ENCODE data around the gene KRTAP10-8.
"Not testable (repeated sequence)": the region's sequence is repeated elsewhere in the genome, so short reads cannot be mapped to it uniquely, and the experiment has no call there.

KRTAP10-8 gene

DNA sequence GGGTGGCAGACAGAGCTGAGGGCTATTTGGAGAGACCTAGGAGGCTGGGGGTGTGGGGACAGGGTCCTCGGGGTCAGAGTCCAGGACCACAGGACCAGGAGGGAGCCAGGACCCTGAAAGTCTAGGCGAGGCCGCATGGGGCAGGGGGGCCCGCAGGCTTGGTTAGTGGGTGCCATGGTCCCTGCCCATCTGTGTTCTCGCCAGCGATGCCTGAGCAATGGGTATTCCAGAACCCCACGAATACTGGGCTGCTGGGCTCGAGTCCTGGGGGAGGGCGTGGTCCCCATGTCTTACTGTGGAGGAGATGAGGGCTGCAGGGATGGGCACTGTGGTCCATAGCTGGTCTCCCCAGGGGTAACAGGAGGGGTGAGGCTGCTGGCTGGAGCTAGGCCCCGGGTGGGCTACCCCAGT, 21.6 kb upstream of the KRTAP10-8 start:
- WGBS, 2 donors (ENCODE audit: extremely low coverage in 2 of 2, insufficient read length in 2 of 2, insufficient replicate concordance in 1 of 2), result no CpG with 5 or more reads among the region's 10 CpGs
- Histone ChIP-seq H3K9me3 (replicated peaks in 1 of 2; ENCODE audit: control insufficient read depth in 2 of 2, insufficient read depth in 1 of 2, low read depth in 1 of 2, low read length in 2 of 2) (peaks cover 0 to 3% of the 10 kb centered on the region in 2 donors), H2BK12ac (ENCODE audit: low read length) (peak overlapping the region; percentile 67), H3K4me2 (ENCODE audit: insufficient read depth, low read length, poor library complexity, severe bottlenecking) (no peak overlapping the region), H3K23ac (ENCODE audit: low read depth, low read length, poor library complexity) (peak overlapping the region; percentile 3), H2BK15ac (ENCODE audit: low read length) (no peak overlapping the region), H3K27ac (replicated peaks; ENCODE audit: low read length) (no peak overlapping the region), H3K9ac (ENCODE audit: low read depth, low read length, poor library complexity) (no peak overlapping the region), H2BK120ac (ENCODE audit: low read depth, low read length) (no peak overlapping the region), H2BK5ac (ENCODE audit: low read length) (peak overlapping the region; percentile 53), H3K18ac (ENCODE audit: low read length) (peak overlapping the region; percentile 33), H2AFZ (ENCODE audit: low read length) (no peak overlapping the region), H3K4ac (ENCODE audit: low read length) (no peak overlapping the region), H3K14ac (ENCODE audit: low read length) (peak overlapping the region; percentile 38), H3K79me1 (ENCODE audit: low read depth, low read length) (peaks cover 3% of the 10 kb centered on the region), H3K36me3 (replicated peaks in 1 of 2; ENCODE audit: control insufficient read depth in 2 of 2, insufficient read depth in 2 of 2, low read length in 2 of 2) (no peaks in the 10 kb centered on the region), H4K91ac (ENCODE audit: low read depth, low read length, poor library complexity) (no peak overlapping the region), H3K4me1 (ENCODE audit: control insufficient read depth in 2 of 2, insufficient read depth in 1 of 2, low read depth in 1 of 2, low read length in 2 of 2) (peaks cover 3 to 6% of the 10 kb centered on the region in 2 donors), H3K27me3 (ENCODE audit: control insufficient read depth in 3 of 3, insufficient read depth in 3 of 3, low read depth in 1 of 3, low read length in 3 of 3) (no peaks in the 10 kb centered on the region), H4K8ac (ENCODE audit: low read depth, low read length) (no peak overlapping the region), H3K4me3 (ENCODE audit: low read length in 2 of 2) (no peak overlapping the region), H2AK5ac (ENCODE audit: low read depth, low read length) (peak overlapping the region; percentile 92)
- no peak for DNase-seq (ENCODE audit: low spot score)

DNA sequence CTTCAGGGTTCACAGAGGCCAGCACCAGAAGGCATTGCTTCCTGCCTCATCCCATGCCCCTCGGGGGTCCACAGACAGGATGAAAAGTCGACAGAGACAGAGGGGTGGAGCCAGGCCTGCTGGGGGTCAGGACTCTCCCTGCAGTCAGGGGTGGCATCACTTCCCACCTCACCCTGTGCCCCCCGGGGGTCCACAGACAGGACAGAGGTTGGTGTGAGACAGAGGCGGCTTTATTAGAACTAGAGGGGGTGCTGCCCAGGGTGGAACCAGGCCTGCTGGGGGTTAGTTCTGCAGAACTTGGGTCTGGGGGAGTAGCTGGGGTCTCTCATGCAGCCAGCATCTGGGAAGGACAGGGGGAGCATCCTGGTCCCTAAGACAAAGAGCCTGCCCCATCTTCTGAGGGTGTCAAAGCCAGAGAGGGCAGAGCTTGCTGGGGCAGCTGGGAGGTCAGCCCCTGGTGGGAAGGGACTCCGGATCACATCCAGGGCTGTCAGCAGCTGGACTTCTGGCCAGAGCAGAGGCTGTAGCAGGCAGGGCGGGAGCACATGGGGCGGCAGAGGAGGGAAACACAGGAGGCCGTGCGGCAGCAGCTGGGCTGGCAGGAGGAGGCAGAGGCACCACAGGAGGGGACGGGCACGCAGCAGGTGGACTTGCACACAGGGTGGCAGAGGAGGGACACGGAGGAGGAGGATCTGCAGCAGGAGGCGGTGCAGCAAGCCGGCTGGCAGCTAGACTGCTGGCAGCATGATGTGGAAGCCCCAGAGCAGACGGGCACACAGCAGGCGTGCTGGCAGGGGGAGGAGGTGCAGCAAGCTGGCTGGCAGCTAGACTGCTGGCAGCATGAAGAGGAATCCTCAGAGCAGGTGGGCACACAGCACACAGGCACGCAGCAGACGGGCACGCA, 20.7 kb upstream of the KRTAP10-8 start:
- not testable (repeated sequence) for H3K27ac ChIP-seq (replicated peaks; ENCODE audit: low read length); H3K9me3 ChIP-seq (replicated peaks in 1 of 2; ENCODE audit: control insufficient read depth in 2 of 2, insufficient read depth in 1 of 2, low read depth in 1 of 2, low read length in 2 of 2); H3K4me2 ChIP-seq (ENCODE audit: insufficient read depth, low read length, poor library complexity, severe bottlenecking); H3K4me3 ChIP-seq (ENCODE audit: low read length in 2 of 2); H4K8ac ChIP-seq (ENCODE audit: low read depth, low read length); H3K4ac ChIP-seq (ENCODE audit: low read length); H4K91ac ChIP-seq (ENCODE audit: low read depth, low read length, poor library complexity); H2BK120ac ChIP-seq (ENCODE audit: low read depth, low read length); H3K27me3 ChIP-seq (ENCODE audit: control insufficient read depth in 3 of 3, insufficient read depth in 3 of 3, low read depth in 1 of 3, low read length in 3 of 3); H2BK5ac ChIP-seq (ENCODE audit: low read length); H3K79me1 ChIP-seq (ENCODE audit: low read depth, low read length); H3K4me1 ChIP-seq (ENCODE audit: control insufficient read depth in 2 of 2, insufficient read depth in 1 of 2, low read depth in 1 of 2, low read length in 2 of 2); DNase-seq (ENCODE audit: low spot score); H2BK15ac ChIP-seq (ENCODE audit: low read length); H3K36me3 ChIP-seq (replicated peaks in 1 of 2; ENCODE audit: control insufficient read depth in 2 of 2, insufficient read depth in 2 of 2, low read length in 2 of 2); H2AFZ ChIP-seq (ENCODE audit: low read length); H3K9ac ChIP-seq (ENCODE audit: low read depth, low read length, poor library complexity)
- H2AK5ac ChIP-seq (ENCODE audit: low read depth, low read length), result peak overlapping the region; percentile 75
- no CpG with 5 or more reads among the region's 19 CpGs for WGBS, 2 donors (ENCODE audit: extremely low coverage in 2 of 2, insufficient read length in 2 of 2, insufficient replicate concordance in 1 of 2)
- peak overlapping the region; percentile 89 for H3K14ac ChIP-seq (ENCODE audit: low read length)
- H2BK12ac ChIP-seq (ENCODE audit: low read length), result peak overlapping the region; percentile 94
- peak overlapping the region; percentile 73 for H3K23ac ChIP-seq (ENCODE audit: low read depth, low read length, poor library complexity)
- H3K18ac ChIP-seq (ENCODE audit: low read length), result peak overlapping the region; percentile 87

DNA sequence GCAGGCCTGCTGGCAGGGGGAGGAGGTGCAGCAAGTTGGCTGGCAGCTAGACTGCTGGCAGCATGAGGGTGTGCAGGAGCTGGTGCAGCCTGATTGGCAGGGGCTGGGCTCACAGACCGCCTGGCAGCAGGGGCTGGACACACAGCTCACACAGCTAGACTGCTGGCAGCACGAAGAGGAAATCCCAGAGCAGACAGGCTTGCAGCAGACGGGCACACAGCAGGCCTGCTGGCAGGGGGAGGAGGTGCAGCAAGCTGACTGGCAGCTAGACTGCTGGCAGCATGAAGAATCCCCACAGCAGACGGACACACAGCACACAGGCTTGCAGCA, 20.1 kb upstream of the KRTAP10-8 start:
- H2AFZ ChIP-seq (ENCODE audit: low read length); H3K4me3 ChIP-seq (ENCODE audit: low read length in 2 of 2); DNase-seq (ENCODE audit: low spot score); H3K36me3 ChIP-seq (replicated peaks in 1 of 2; ENCODE audit: control insufficient read depth in 2 of 2, insufficient read depth in 2 of 2, low read length in 2 of 2); H2BK15ac ChIP-seq (ENCODE audit: low read length); H3K79me1 ChIP-seq (ENCODE audit: low read depth, low read length); H4K8ac ChIP-seq (ENCODE audit: low read depth, low read length); H4K91ac ChIP-seq (ENCODE audit: low read depth, low read length, poor library complexity); H2BK5ac ChIP-seq (ENCODE audit: low read length); H3K27me3 ChIP-seq (ENCODE audit: control insufficient read depth in 3 of 3, insufficient read depth in 3 of 3, low read depth in 1 of 3, low read length in 3 of 3); H3K4me2 ChIP-seq (ENCODE audit: insufficient read depth, low read length, poor library complexity, severe bottlenecking); H3K9ac ChIP-seq (ENCODE audit: low read depth, low read length, poor library complexity); H3K4me1 ChIP-seq (ENCODE audit: control insufficient read depth in 2 of 2, insufficient read depth in 1 of 2, low read depth in 1 of 2, low read length in 2 of 2); H3K9me3 ChIP-seq (replicated peaks in 1 of 2; ENCODE audit: control insufficient read depth in 2 of 2, insufficient read depth in 1 of 2, low read depth in 1 of 2, low read length in 2 of 2); H2BK120ac ChIP-seq (ENCODE audit: low read depth, low read length); H3K4ac ChIP-seq (ENCODE audit: low read length); H3K27ac ChIP-seq (replicated peaks; ENCODE audit: low read length): not testable (repeated sequence)
- H3K18ac ChIP-seq (ENCODE audit: low read length), result peak overlapping the region; percentile 87
- H2AK5ac ChIP-seq (ENCODE audit: low read depth, low read length), result peak overlapping the region; percentile 75
- H2BK12ac ChIP-seq (ENCODE audit: low read length), result peak overlapping the region; percentile 94
- peak overlapping the region; percentile 73 for H3K23ac ChIP-seq (ENCODE audit: low read depth, low read length, poor library complexity)
- H3K14ac ChIP-seq (ENCODE audit: low read length), result peak overlapping the region; percentile 89
- no CpG with 5 or more reads among the region's 4 CpGs for WGBS, 2 donors (ENCODE audit: extremely low coverage in 2 of 2, insufficient read length in 2 of 2, insufficient replicate concordance in 1 of 2)

GRCh38 chr21:44592446-44593311, 19.2 kb upstream of the KRTAP10-8 start, which contains the start of gene KRTAP10-6:
Gene KRTAP10-6 (minus strand): TSS chr21:44592505. CDS start chr21:44592484, 21 bp downstream.
- H2BK5ac ChIP-seq (ENCODE audit: low read length), result peak within 1 kb of the TSS; percentile 75
- peak within 1 kb of the TSS; percentile 72 for H2AFZ ChIP-seq (ENCODE audit: low read length)
- no peak for DNase-seq (ENCODE audit: low spot score)
- H3K4me1 ChIP-seq (ENCODE audit: control insufficient read depth in 2 of 2, insufficient read depth in 1 of 2, low read depth in 1 of 2, low read length in 2 of 2), result peaks cover 3 to 6% of the 10 kb centered on the region in 2 donors
- no peak within 1 kb of the TSS for H3K4me2 ChIP-seq (ENCODE audit: insufficient read depth, low read length, poor library complexity, severe bottlenecking)
- no peaks in the 10 kb centered on the region for H3K36me3 ChIP-seq (replicated peaks in 1 of 2; ENCODE audit: control insufficient read depth in 2 of 2, insufficient read depth in 2 of 2, low read length in 2 of 2)
- H3K27me3 ChIP-seq (ENCODE audit: control insufficient read depth in 3 of 3, insufficient read depth in 3 of 3, low read depth in 1 of 3, low read length in 3 of 3), result no peaks in the 10 kb centered on the region
- H3K18ac ChIP-seq (ENCODE audit: low read length), result peak within 1 kb of the TSS; percentile 100
- peak within 1 kb of the TSS; percentile 98 for H2BK12ac ChIP-seq (ENCODE audit: low read length)
- H3K27ac ChIP-seq (replicated peaks; ENCODE audit: low read length), result no peak within 1 kb of the TSS
- peaks cover 3% of the 10 kb centered on the region for H3K79me1 ChIP-seq (ENCODE audit: low read depth, low read length)
- peak within 1 kb of the TSS; percentile 38 for H2BK120ac ChIP-seq (ENCODE audit: low read depth, low read length)
- peak within 1 kb of the TSS; percentile 43 for H4K8ac ChIP-seq (ENCODE audit: low read depth, low read length)
- H3K23ac ChIP-seq (ENCODE audit: low read depth, low read length, poor library complexity), result peak within 1 kb of the TSS; percentile 73
- no peak within 1 kb of the TSS for H3K4me3 ChIP-seq (ENCODE audit: low read length in 2 of 2)
- peak within 1 kb of the TSS; percentile 1 for H3K4ac ChIP-seq (ENCODE audit: low read length)
- no CpG with 5 or more reads among the region's 33 CpGs for WGBS, 2 donors (ENCODE audit: extremely low coverage in 2 of 2, insufficient read length in 2 of 2, insufficient replicate concordance in 1 of 2)
- H2AK5ac ChIP-seq (ENCODE audit: low read depth, low read length), result peak within 1 kb of the TSS; percentile 99
- H4K91ac ChIP-seq (ENCODE audit: low read depth, low read length, poor library complexity), result no peak within 1 kb of the TSS
- no peak within 1 kb of the TSS for H3K9ac ChIP-seq (ENCODE audit: low read depth, low read length, poor library complexity)
- H2BK15ac ChIP-seq (ENCODE audit: low read length), result peak within 1 kb of the TSS; percentile 87
- peak within 1 kb of the TSS; percentile 89 for H3K14ac ChIP-seq (ENCODE audit: low read length)
- peaks cover 0 to 3% of the 10 kb centered on the region in 2 donors for H3K9me3 ChIP-seq (replicated peaks in 1 of 2; ENCODE audit: control insufficient read depth in 2 of 2, insufficient read depth in 1 of 2, low read depth in 1 of 2, low read length in 2 of 2)
